ENCODE measurements around the gene CHKA. TPM values are rescaled to one million over a fixed set of nuclear protein-coding genes. Genes with fewer than 3 reads are reported as not detected.

The CHKA gene
- total and polyA plus RNA-seq, 9 of the 15 experiments (the other 6 are each of a cell fraction or from before 2014, with no cell fraction given), result 3.6 to 37.0 (median 30.2) TPM

DNA sequence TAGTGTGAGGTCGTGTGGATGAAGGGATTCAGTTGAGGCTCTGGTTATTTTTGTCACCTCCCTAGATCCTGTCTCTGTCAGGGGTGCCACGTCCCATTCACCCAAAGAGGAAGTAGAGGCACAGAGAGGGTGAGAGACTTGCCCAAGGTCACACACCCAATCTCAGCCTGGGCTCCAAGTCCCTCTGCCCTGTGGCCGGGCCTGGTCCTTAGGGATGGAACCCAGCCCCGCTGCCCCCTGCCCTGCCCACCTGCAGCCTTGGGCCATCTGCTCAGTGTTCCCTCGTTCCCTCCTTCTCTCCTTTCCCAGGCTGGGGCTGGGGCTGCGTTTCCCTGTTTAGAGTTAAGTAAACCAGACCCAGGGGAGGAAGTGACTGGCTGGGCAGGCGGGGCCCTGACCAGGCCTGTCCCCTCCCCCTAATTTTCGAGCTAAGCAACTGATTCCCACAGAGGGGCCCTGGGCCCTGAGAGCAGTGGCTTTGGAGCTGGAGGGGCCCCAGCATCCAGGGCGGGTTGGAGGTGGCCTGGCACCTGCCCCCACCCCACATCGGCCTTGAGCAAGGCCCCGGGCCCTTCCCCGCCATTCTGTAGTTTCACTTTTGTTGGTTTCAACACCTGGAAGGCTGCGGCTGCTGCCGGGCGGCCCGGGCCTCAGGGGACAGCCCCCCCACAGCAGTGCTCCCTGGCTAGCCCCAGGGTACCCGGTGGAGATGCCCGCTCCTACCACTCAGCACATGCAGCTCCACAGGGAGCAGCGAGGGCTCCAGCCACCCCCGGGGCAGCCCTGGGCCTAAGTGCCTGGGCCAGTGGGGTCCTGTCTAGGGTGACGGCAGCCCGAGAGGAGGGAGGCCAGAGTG is 80.9 kb downstream of the CHKA start (continued):
- TF ChIP-seq, protein P1, sequence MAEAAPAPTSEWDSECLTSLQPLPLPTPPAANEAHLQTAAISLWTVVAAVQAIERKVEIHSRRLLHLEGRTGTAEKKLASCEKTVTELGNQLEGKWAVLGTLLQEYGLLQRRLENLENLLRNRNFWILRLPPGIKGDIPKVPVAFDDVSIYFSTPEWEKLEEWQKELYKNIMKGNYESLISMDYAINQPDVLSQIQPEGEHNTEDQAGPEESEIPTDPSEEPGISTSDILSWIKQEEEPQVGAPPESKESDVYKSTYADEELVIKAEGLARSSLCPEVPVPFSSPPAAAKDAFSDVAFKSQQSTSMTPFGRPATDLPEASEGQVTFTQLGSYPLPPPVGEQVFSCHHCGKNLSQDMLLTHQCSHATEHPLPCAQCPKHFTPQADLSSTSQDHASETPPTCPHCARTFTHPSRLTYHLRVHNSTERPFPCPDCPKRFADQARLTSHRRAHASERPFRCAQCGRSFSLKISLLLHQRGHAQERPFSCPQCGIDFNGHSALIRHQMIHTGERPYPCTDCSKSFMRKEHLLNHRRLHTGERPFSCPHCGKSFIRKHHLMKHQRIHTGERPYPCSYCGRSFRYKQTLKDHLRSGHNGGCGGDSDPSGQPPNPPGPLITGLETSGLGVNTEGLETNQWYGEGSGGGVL (CRISPR knock-in tag; IDR thresholded peaks at IDR 0.05), result no peak
- TF ChIP-seq L3MBTL2 (IDR thresholded peaks at IDR 0.05) (no peak), U2AF2 (optimal IDR thresholded peaks at IDR 0.05; ENCODE audit: low read depth, low read length) (no peak), SMARCB1 (IDR thresholded peaks at IDR 0.05; ENCODE audit: insufficient read length, low read depth) (no peak), NBN (IDR thresholded peaks at IDR 0.05; ENCODE audit: low read depth) (no peak), ZNF311 (CRISPR knock-in tag; IDR thresholded peaks at IDR 0.05) (no peak), TOE1 (IDR thresholded peaks at IDR 0.05; ENCODE audit: borderline replicate concordance) (no peak), TOE1 (CRISPR knock-in tag; IDR thresholded peaks at IDR 0.05; ENCODE audit: borderline replicate concordance, low read depth) (no peak), HDAC2 (IDR thresholded peaks at IDR 0.05) (peak; percentile 76; the same call in 1 of the 2 replicates), TCFL5 (CRISPR knock-in tag; conservative IDR thresholded peaks at IDR 0.05) (no peak), PHF8 (IDR thresholded peaks at IDR 0.05; ENCODE audit: borderline replicate concordance, low read length) (peak; percentile 44; the same call in 1 of the 2 replicates), ZNF780A (CRISPR knock-in tag; IDR thresholded peaks at IDR 0.05) (no peak), SP1 (CRISPR knock-in tag; IDR thresholded peaks at IDR 0.05) (peak; percentile 27; the same call in 1 of the 2 replicates), POLR2G (IDR thresholded peaks at IDR 0.05; ENCODE audit: low read depth, low read length) (peak; percentile 74)
- TF ChIP-seq, protein P2, sequence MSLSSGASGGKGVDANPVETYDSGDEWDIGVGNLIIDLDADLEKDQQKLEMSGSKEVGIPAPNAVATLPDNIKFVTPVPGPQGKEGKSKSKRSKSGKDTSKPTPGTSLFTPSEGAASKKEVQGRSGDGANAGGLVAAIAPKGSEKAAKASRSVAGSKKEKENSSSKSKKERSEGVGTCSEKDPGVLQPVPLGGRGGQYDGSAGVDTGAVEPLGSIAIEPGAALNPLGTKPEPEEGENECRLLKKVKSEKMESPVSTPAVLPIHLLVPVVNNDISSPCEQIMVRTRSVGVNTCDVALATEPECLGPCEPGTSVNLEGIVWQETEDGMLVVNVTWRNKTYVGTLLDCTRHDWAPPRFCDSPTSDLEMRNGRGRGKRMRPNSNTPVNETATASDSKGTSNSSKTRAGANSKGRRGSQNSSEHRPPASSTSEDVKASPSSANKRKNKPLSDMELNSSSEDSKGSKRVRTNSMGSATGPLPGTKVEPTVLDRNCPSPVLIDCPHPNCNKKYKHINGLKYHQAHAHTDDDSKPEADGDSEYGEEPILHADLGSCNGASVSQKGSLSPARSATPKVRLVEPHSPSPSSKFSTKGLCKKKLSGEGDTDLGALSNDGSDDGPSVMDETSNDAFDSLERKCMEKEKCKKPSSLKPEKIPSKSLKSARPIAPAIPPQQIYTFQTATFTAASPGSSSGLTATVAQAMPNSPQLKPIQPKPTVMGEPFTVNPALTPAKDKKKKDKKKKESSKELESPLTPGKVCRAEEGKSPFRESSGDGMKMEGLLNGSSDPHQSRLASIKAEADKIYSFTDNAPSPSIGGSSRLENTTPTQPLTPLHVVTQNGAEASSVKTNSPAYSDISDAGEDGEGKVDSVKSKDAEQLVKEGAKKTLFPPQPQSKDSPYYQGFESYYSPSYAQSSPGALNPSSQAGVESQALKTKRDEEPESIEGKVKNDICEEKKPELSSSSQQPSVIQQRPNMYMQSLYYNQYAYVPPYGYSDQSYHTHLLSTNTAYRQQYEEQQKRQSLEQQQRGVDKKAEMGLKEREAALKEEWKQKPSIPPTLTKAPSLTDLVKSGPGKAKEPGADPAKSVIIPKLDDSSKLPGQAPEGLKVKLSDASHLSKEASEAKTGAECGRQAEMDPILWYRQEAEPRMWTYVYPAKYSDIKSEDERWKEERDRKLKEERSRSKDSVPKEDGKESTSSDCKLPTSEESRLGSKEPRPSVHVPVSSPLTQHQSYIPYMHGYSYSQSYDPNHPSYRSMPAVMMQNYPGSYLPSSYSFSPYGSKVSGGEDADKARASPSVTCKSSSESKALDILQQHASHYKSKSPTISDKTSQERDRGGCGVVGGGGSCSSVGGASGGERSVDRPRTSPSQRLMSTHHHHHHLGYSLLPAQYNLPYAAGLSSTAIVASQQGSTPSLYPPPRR (CRISPR knock-in tag; IDR thresholded peaks at IDR 0.05; ENCODE audit: borderline replicate concordance), result no peak
- TF ChIP-seq, protein P3, sequence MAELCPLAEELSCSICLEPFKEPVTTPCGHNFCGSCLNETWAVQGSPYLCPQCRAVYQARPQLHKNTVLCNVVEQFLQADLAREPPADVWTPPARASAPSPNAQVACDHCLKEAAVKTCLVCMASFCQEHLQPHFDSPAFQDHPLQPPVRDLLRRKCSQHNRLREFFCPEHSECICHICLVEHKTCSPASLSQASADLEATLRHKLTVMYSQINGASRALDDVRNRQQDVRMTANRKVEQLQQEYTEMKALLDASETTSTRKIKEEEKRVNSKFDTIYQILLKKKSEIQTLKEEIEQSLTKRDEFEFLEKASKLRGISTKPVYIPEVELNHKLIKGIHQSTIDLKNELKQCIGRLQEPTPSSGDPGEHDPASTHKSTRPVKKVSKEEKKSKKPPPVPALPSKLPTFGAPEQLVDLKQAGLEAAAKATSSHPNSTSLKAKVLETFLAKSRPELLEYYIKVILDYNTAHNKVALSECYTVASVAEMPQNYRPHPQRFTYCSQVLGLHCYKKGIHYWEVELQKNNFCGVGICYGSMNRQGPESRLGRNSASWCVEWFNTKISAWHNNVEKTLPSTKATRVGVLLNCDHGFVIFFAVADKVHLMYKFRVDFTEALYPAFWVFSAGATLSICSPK (IDR thresholded peaks at IDR 0.05; ENCODE audit: borderline replicate concordance), result no peak
